Cardiac muscle cell (in vitro differentiated cells and primary cell): ENCODE data around the gene PHF23. TPM values are rescaled to one million over a fixed set of nuclear protein-coding genes. Genes with fewer than 3 reads are reported as not detected.

Experiments used
- DNase-seq, 2 donors: peaks; one replicate each; pipeline versions ENCODE4 v3.0.0 to v3.0.0-alpha.2; 2010 to 2017; ENCODE audit warnings: low read depth in 1 of 2, low spot score in 1 of 2
- H3K27ac ChIP-seq: fragments of 200-600 bp; sonication (generic); 2 replicates; pipeline ENCODE4 v1.5.1; 2016
- H3K27me3 ChIP-seq: fragments of 200-600 bp; sonication (generic); 2 replicates; pipeline ENCODE4 v1.6.0; 2016; ENCODE audit warnings: control low read depth
- H3K36me3 ChIP-seq: fragments of 200-600 bp; sonication (generic); 2 replicates; pipeline ENCODE4 v1.5.1; 2016; ENCODE audit warnings: control low read depth
- H3K4me1 ChIP-seq: fragments of 200-600 bp; sonication (generic); 2 replicates; pipeline ENCODE4 v1.8.1; 2017; ENCODE audit warnings: low read depth, mild to moderate bottlenecking, mixed run types
- H3K4me3 ChIP-seq: fragments of 200-600 bp; sonication (generic); 2 replicates; pipeline ENCODE4 v1.5.1; 2016; ENCODE audit warnings: mild to moderate bottlenecking
- H3K9me3 ChIP-seq: fragments of 200-600 bp; sonication (generic); 2 replicates; pipeline ENCODE4 v1.5.1; 2017; ENCODE audit warnings: low read depth, mild to moderate bottlenecking, control low read depth
- CTCF ChIP-seq: IDR thresholded peaks from 2 replicates; pipeline ENCODE4 v1.5.1; 2012; ENCODE audit warnings: low read depth, mild to moderate bottlenecking, low read length
- polyA plus RNA-seq: library from polyadenylated mRNA; unstranded; fragments of >200 nt; fragmentation: Nextera tagmentation; extraction: Ambion mirVana; gene quantifications from 2 replicates; pipeline ENCODE4 v1.2.1, GENCODE V29; 2016
- total RNA-seq: library from RNA; depleted of rRNA; stranded (reverse); fragments of >200 nt; gene quantifications from 2 replicates; pipeline ENCODE4 v1.2.3, GENCODE V29; 2016

PHF23 gene
- total and polyA plus RNA-seq, 2 experiments from 2014 or later: 57.7 to 65.0 TPM

GRCh38 chr17:7232114-7232513, 7.1 kb downstream of the PHF23 start:
- no peak overlapping the region for H3K4me3 ChIP-seq
- H3K36me3 ChIP-seq: peaks cover 29% of the 10 kb centered on the region
- no peak for DNase-seq
- no peak for TF ChIP-seq CTCF
- H3K27me3 ChIP-seq: no peaks in the 10 kb centered on the region
- H3K27ac ChIP-seq: no peak overlapping the region
- H3K9me3 ChIP-seq: no peaks in the 10 kb centered on the region
- peaks cover 9% of the 10 kb centered on the region for H3K4me1 ChIP-seq

- no peaks in the 10 kb centered on the region for H3K9me3 ChIP-seq
- no peak for TF ChIP-seq CTCF
- H3K36me3 ChIP-seq: peaks cover 46% of the 10 kb centered on the region
Measured at GRCh38 chr17:7229504-7229903, 9.8 kb downstream of the PHF23 start.

GRCh38 chr17:7228920-7229319, 10.3 kb downstream of the PHF23 start:
- peaks cover 49% of the 10 kb centered on the region for H3K36me3 ChIP-seq

More at GRCh38 chr17:7229504-7229903, 9.8 kb downstream of the PHF23 start:
- no peak overlapping the region for H3K4me3 ChIP-seq
- no peak for DNase-seq
- H3K4me1 ChIP-seq: peaks cover 4% of the 10 kb centered on the region
- no peaks in the 10 kb centered on the region for H3K27me3 ChIP-seq
- no peak overlapping the region for H3K27ac ChIP-seq

DNA sequence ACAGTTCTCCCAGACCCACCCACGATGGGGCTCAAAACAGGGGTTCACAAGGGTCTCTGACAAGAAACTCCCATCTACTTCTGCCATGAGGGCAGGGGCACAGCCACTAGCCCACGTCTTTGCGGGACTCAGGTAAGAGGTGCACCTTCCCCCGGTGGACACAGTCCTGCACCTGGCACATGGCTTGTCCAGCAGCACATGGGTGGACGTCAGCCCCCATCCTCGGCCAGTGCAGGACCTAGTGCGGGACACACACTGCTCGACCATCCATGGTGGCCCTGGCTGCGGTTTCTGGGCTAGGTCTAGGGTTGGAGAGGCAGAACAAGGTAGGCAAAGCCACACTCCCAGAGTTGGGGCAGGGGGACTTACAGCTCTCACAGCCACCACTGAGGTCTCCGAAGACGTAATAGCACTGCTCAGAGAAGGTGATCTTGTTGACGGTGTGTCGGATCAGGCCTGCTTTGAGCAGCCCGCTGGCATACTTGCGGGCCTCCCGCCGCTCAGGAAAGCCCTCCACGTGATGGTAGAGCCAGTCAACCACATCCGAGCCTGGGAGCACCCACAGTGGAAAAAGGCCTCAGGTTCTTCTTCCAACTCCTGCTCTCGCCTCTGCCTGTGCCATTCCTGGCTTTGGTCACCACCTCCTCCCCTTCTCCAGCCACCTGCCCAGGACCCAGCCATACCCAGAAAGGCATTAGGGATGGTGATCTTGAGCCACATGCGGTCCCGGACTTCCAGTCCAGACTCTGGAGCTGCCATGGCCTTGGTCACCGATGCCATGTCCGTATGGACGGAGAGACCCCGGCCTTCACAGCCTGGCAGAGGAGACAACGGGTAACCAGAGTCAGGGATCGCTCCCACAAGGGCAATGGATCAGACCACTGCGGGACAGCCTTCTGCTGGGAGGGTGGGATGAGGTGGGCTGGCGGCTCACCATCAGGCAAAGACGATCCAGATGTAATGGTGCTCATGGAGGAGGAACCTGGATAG, 12.2 kb downstream of the PHF23 start:
- Histone ChIP-seq H3K4me3 (no peak overlapping the region), H3K27ac (no peak overlapping the region), H3K27me3 (no peaks in the 10 kb centered on the region), H3K4me1 (no peaks in the 10 kb centered on the region), H3K9me3 (no peaks in the 10 kb centered on the region), H3K36me3 (peaks cover 68% of the 10 kb centered on the region)
- DNase-seq: no peak
- no peak for TF ChIP-seq CTCF

More at GRCh38 chr17:7228920-7229319, 10.3 kb downstream of the PHF23 start:
- H3K27me3 ChIP-seq: no peaks in the 10 kb centered on the region
- no peak overlapping the region for H3K27ac ChIP-seq
- TF ChIP-seq CTCF: no peak
- no peaks in the 10 kb centered on the region for H3K9me3 ChIP-seq
- peaks cover 4% of the 10 kb centered on the region for H3K4me1 ChIP-seq
- no peak for DNase-seq
- H3K4me3 ChIP-seq: no peak overlapping the region

- DNase-seq: no peak
- H3K27me3 ChIP-seq: no peaks in the 10 kb centered on the region
- TF ChIP-seq CTCF: no peak
- H3K4me3 ChIP-seq: no peak overlapping the region
- H3K36me3 ChIP-seq: peaks cover 70% of the 10 kb centered on the region
- peaks cover under 1% of the 10 kb centered on the region for H3K4me1 ChIP-seq
- H3K27ac ChIP-seq: no peak overlapping the region
- H3K9me3 ChIP-seq: no peaks in the 10 kb centered on the region
Measured at GRCh38 chr17:7225711-7226331, 13.4 kb downstream of the PHF23 start.
